RPMI7951 (cell line): ENCODE measurements around the gene ENTPD1. TPM values are rescaled to one million over a fixed set of nuclear protein-coding genes. Genes with fewer than 3 reads are reported as not detected.

ENCODE experiments used
- DNase-seq: peaks from one replicate; pipeline ENCODE4 v3.0.0-alpha.2; 2012; ENCODE audit warnings: low read depth
- total RNA-seq: library from RNA; depleted of rRNA; stranded (reverse); fragments of >200 nt; shearing (Covaris generic); gene quantifications from 2 replicates; pipeline ENCODE4 v1.2.3, GENCODE V29; 2014

Gene ENTPD1
- total RNA-seq, 1 experiment from 2014 or later = not detected

- DNase-seq = no peak
These were observed 75.1 kb downstream of the ENTPD1 start for GRCh38 chr10:95831076-95831475.

GRCh38 chr10:95831515-95831914 lies 75.6 kb downstream of the ENTPD1 start:
- DNase-seq = no peak

GRCh38 chr10:95832216-95833041 lies 76.5 kb downstream of the ENTPD1 start:
- no peak for DNase-seq

DNA sequence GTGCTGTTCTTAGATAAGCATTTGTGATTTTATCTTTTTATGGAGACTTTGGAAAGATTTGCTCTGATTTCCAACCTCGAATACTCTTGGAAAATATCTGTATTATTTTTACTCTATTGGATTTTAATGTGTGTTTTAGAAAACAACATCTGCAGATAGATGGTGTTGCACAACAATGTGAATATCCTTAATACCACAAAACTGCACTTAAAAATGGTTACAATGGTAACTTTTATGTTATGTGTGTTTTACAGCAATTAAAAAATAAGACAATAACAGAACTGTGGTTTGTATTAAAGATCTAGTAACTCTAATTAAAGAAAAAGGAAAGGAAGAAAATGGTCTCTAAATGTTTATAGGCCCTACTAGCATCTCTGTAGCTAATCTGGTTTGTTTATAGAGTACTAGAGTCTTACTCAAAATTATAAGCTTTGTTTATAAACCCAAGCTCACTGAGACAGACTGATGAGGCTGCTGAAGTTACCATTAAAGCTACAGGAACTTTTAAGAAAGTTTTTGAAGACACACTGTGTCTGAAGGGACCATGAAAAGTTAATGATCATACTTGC lies 77.2 kb downstream of the ENTPD1 start:
- DNase-seq = no peak

DNA sequence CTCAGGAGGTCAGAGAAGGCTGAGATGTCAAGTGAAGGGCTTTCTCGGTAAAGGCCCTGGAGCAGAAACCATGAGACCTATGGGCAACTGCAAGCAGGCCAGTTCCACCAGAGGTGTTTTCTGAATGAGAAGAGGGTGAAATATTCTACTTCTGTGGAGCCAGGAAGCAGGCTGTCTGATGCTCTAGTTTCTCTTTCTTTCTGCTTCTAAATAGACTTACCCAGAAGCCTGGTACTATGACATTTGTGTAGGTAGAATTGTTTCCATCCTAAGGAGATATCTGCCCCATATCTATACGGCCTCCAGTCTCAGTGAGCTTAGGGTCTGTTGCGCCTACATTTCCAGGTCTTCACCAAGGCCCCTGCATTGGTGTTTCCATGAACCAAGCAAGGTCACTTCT lies 78.4 kb downstream of the ENTPD1 start:
- no peak for DNase-seq

- peak; percentile 6 for DNase-seq
These were observed 79.3 kb downstream of the ENTPD1 start for GRCh38 chr10:95835149-95835860.

- DNase-seq = no peak
These were observed 79.9 kb downstream of the ENTPD1 start for GRCh38 chr10:95835911-95836310.

- no peak for DNase-seq
These were observed 80.8 kb downstream of the ENTPD1 start for GRCh38 chr10:95836610-95837355.

DNA sequence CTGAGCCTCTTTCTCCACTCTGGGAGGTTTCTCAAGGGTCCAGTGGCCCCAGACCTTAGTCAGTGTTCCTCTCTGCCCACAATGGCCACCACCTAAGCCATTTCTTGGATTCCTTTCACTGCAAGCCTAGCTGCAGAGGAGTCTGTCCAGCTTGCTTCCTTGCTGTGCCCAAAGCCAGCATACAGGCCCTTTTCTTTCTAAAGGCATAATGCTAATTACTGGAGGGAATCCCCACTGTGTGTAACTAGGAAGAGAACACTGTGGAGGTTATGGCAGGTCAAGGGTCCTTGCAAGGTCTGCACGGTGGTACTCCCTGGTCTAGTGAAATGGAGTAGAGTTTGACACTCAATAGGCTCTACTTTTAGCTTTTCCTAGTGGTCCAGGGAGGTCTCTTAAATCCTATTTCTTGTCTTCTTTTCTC lies 81.4 kb downstream of the ENTPD1 start:
- DNase-seq = no peak

DNA sequence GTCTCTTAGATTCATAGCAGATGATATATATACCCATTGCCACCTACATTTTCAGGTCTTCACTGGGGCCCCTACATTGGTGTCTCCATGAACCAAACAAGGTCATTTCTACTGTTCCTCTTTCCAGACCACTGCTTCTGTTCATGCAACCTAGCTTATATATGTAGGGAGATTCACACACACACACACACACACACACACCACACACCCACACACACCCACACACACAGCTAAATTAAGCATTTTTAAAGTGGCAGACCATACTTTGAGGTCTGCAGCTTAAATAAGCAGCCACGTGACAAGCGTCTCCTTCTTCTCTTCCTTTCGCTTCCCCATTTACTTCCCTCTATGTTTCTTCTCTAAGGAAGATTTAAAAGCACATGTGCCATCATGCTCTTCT lies 81.8 kb downstream of the ENTPD1 start:
- no peak for DNase-seq

GRCh38 chr10:95840121-95840520 lies 84.2 kb downstream of the ENTPD1 start:
- DNase-seq = no peak

DNA sequence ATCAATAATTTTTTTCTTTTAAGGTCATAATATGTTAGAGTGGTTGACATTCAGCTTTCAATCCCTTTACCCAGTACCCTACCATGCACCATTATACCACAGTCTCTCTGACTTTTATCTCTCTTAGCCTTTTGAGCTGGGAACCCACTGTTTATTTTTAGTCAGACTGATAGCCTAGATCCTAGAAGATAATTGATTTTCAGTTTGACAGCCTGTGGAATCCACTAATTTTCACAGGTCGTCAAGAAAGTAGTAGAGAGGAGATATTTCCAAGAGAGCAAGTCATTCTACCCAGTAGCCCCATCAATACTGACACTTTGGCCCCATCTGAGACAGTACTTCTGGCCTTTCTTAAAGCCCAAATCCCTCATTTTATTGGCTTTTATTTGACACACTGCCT lies 84.7 kb downstream of the ENTPD1 start:
- DNase-seq = no peak

DNA sequence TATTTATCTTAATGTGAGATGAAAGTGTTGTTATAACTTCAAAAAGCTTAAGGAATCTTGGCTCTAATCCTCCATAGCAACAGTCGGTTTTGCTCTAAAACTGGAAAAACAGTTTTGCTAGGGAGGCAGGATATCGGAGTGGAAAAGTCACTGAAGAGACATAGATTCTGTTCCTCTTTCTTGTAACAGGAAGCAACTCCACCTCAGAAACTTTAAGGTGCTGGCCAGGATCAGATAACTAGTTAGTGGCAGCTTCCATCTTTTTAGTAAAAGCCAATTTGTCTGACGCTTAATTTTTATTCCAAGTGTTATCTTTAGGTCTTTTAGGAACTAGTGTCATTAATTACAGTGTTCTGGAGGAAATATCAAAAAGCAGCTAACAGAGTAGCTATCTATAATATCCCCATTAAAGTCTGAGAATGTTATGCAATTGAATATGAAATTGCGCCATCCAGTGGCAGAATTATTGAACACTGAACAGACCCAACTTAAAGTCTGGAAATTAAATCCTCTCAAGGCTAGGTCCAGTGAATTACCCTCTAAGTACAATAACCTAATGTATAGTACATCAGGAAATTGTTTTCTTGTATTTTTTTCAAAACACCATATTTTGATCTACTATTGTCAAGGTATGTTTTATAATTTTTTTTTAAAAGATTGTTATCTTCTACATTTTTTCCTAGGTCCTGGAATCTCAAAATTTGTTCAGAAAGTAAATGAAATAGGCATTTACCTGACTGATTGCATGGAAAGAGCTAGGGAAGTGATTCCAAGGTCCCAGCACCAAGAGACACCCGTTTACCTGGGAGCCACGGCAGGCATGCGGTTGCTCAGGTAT lies 85.9 kb downstream of the ENTPD1 start:
- peak; percentile 39 for DNase-seq

GRCh38 chr10:95845411-95845810 lies 89.4 kb downstream of the ENTPD1 start:
- no peak for DNase-seq

- no peak for DNase-seq
These were observed 91.0 kb downstream of the ENTPD1 start for GRCh38 chr10:95847007-95847406.

DNA sequence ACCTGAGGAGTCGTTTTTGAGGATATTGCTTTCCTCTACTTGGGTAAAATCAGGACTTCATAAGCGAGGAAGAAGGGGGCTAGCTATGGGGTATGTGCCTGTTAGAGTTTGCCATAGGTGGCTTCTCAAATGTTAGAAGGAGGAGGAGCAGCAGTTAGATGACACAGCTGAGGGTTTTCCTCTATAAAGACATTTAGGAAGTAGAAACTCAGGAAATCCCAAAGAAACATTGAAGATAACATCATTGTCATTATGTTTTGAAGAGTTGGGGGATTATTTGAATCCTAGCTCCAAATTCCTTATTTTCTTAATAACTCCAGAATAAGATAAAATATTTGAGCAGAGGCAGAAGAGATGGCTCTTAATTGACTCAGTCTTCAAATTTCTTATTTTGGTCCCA lies 92.9 kb downstream of the ENTPD1 start:
- no peak for DNase-seq

DNA sequence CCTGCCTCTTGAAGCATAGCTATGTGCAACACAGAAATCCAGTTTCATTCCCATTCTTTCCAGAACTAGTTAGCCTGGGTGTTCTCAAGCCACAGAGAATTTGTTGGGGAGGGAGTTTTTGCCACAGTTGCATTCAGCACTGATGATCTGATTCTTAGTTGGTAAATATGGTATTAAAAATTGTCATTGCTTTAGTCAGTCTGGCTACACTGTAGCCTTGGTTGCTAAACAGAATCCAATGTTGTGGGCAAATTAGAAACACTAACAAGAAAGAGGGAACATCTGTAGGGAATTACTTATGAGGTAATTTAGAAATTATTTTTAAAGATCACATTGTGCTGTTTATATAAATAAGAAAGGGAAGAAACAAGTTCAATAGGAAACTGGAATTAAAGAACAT lies 94.8 kb downstream of the ENTPD1 start:
- DNase-seq = no peak

DNA sequence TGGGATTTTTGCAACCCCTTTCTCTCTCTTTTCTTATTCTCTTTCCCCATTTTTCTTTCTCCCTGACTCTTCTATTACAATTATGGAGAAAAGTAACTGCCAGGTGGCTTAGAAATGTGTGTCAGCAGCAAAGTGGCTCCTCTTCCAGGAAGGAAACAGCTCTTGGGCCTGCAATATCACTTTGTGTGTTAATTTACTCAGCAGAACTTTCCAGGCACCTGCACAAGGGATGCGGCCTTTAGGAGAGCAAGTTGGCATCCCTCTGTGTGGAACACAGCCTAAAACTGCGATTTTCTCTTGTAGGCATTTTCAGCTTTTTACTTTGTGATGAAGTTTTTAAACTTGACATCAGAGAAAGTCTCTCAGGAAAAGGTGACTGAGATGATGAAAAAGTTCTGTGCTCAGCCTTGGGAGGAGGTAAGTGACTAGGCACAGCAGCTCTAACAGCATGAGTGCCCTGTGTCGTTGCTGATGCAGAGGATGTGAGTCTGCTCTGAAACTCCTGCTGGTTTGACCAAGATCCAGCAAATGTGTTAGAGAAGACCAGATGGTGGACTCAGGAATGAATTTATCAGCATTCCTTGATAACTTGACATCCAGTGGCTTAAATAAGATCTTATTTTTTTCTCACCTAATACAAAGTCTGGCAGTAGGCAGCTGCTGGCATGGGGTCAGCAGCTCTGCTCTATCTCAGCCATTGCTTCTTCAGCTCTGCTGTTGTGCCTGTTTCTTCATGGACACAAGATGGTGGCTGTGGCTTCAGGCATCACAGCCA lies 104.4 kb downstream of the ENTPD1 start:
- DNase-seq = no peak

GRCh38 chr10:95861386-95861785 lies 105.4 kb downstream of the ENTPD1 start:
- peak; percentile 10 for DNase-seq
